Superior temporal gyrus (tissue), 1 donor: ENCODE measurements around the gene MICU1.

Experiments
- DNase-seq: peaks from one replicate; pipeline ENCODE4 v3.0.0-alpha.2; 2016; ENCODE audit errors: extremely low spot score

Gene MICU1

GRCh38 chr10:72630144-72630543 lies 4.3 kb upstream of the MICU1 start:
- no peak for DNase-seq

- DNase-seq = no peak
Measured at GRCh38 chr10:72626444-72626754, 520 bp upstream of the MICU1 start.

DNA sequence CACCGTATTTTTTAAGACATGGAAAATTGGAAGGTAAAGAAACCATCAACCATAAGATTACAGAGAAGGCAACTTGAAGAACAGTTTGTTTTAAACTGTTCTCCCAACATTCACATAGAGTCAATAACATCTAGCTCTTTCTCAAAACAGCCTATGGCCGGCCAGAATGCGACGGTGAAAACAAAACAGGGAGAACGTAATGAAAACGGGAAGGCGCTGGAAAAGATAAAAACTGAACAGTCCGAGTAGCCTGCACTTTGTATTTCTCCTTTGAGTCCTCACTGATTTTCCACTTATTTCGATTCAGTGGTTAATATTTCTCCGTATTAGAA lies 637 bp downstream of the MICU1 start:
- no peak for DNase-seq

DNA sequence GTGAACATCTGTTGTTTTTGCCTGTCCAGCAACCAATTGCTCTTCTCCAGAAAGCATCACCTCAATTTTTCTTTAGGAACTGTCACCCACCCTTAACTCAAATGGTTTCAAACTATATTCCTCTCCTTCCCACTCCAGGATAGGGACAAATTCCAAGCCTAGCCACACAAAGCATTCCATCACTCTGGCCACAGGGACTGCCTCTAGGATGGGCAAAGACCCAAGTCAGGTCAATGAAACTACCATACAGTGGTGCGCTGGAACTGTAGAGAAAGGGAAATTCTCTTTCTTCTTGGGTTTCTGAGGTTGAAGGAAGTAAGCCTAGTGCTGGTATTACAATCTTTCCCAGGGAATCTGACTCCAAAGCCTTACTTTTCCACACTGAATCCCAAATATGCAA lies 3.6 kb downstream of the MICU1 start:
- DNase-seq = no peak

- DNase-seq = peak; percentile 68
Measured at GRCh38 chr10:72616716-72617115, 9.2 kb downstream of the MICU1 start.

DNA sequence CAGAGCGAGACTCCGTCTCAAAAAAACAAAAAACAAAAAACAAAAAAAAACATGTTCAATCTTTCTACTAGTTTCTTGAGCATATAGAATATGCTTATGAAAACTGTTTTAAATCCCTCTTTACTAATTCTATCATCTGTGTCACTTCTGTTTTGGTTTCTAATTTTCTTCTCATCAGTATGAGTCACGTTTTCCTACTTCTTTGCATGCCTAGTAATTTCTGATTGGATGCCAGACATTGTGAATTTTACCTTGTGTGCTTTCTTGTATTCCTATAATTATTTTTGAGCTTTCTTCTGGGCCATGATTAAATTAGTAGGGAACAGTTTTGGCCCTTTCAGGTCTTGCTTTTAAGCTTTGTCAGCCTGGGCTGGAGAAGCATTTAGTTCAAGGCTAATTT lies 9.9 kb downstream of the MICU1 start:
- DNase-seq = peak; percentile 1

DNA sequence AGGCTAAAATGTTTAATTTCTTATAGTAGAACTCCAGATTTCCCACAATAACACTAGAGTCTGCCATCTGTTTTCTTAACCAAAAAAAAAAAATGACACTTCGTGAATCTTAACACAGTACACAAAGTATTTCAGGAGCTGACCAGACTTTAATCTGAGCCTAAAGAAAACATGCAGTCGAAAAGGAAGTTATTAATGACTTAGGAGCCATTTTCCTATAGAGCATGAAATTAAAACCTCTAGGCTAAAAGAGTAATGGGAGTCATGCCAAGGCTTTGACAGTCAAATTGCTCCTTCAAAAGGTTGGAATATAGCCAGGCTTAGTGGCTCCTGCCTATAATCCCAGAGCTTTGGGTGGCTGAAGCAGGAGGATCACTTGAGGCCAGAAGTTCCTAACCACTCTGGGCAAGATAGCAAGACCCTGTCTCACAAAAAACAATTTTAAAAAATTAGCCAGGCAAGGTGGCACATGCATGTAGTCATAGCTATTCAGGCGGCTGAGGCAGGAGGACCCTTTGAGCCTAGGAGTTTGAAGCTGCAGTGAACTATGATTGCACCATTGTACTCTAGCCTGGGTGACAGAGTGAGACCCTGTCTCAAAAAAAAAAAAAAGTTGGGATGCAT lies 13.6 kb downstream of the MICU1 start:
- no peak for DNase-seq

DNA sequence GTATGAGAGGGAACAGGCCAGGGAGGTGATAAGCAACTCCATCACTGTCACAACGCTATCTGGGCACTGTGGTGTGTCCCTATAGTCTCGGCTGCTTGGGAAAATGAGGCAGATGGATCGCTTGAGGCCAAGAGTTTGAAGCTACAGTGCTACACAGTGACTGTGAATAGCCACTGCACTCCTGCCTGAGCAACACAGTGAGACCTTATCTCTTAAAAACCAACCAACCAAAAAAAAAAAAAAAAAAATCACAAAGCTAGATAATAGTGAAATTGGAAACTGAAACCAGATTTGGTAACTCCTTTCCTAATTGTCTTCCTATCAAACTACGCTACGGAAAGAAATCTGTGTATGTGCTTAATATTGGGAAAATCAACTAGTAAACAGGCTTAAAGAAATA lies 14.1 kb downstream of the MICU1 start:
- DNase-seq = no peak

GRCh38 chr10:72610466-72610865 lies 15.4 kb downstream of the MICU1 start:
- DNase-seq = no peak

DNA sequence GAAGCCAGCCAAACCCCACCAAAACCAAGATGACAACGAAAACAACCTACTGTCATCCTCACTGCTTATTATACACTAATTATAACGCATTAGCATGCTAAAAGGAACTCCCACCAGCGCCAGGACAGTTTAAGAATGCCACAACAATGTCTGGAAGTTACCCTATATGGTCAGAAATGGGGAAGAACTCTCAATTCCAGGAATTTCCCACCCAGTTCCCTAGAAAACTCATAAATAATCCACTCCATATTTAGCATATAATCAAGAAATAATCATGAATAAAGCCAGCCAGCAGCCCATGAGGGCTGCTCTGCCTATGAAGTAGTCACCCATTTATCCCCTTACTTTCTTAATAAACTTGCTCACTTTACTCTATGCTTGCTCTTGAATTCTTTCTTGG lies 20.8 kb downstream of the MICU1 start:
- no peak for DNase-seq

- DNase-seq = no peak
Measured at GRCh38 chr10:72601144-72601543, 24.7 kb downstream of the MICU1 start.

- no peak for DNase-seq
Measured at GRCh38 chr10:72598769-72599701, 26.8 kb downstream of the MICU1 start.

GRCh38 chr10:72597897-72598296 lies 28.0 kb downstream of the MICU1 start:
- DNase-seq = no peak

DNA sequence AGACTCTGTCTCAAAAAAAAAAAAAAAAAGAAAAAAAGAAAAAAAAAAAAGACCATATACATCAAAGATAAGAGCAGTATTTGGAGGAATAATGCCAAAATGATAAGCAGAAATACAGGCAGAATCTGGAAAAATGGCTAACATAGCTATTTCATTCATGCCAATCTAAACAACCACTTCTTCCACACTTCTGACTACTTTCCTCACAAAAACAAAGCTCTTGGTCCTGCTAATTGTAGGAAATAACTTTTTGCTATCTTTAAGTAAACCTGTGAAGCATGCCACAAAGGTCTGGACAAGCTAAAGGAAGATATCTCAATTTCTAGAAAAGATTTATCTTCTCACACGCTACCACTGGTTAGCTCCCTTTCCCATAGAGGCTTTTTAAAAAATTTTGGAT lies 30.4 kb downstream of the MICU1 start:
- DNase-seq = no peak

GRCh38 chr10:72593963-72594362 lies 31.9 kb downstream of the MICU1 start:
- DNase-seq = no peak

DNA sequence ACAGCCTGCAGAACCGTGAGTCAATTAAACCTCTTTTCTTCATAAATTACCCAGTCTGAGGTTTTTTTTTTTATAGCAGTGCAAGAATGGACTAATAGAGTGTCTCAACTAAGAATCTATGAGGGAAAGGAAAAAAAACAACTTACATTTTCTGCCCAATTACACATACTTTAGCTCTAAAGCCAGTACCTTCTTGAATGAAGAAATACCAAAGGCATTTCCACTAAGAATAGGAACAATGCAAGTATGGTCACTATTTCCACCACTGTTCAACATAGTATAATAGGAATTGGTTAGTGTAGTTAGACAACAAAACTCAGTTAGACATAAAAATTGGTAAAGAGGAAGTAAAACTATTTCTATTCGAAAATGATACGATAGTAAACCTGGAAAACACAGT lies 37.6 kb downstream of the MICU1 start:
- DNase-seq = no peak

- DNase-seq = no peak
Measured at GRCh38 chr10:72587568-72587967, 38.3 kb downstream of the MICU1 start.

DNA sequence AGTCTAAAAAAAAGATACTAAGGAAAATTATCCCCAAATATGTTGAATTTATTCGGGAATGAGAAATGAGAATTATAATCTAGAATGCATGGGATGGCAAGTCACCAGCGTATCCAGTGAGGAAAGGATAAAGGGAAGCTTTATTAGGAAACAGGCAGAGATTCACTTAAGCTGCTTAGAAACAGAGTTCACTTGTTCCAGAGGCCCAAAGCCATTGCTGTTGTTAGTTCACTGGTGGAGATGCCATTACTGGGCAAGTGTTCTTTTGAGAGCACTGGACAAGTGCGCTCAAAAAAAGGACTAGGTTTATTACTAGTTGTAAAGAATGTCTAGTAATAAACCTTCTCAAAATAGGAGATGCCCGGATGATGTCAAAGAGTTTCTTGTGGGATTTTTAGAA lies 51.2 kb downstream of the MICU1 start:
- DNase-seq = peak; percentile 53

GRCh38 chr10:72573079-72573478 lies 52.8 kb downstream of the MICU1 start:
- DNase-seq = no peak

DNA sequence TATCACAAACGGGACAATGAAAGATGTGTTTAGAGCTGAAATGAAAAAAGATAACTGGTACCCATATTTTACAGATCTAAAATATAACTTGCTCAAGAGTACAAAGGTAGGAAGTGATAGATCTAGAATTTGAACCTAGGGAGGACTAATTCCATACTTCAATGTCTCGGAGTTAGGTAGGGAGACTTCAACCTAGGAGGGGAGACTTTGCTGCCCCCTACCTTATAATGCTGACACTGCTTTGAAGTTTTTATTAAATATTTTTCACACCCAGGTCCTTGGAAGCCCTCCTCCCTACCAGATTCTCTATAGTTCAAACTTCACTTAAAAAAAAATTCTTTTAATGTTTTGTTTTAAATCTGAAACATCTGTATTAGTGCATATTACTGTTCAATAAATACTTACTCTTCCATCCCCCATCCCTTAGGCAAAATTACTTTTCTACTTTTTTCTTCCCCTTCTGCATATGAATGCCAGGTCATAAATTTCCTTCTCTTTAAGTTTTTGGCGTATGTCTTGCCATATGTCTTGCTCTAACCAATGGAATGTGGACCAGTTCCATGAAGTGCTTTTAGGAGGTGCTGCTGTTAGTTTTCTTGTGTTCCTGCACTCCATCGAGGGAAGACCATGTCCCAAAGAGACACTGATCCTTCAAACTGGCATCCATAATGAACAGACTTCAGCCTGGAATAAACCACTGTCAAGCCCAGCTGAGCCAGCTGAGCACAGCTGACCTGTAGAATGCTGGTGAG lies 57.8 kb downstream of the MICU1 start:
- peak; percentile 53 for DNase-seq

DNA sequence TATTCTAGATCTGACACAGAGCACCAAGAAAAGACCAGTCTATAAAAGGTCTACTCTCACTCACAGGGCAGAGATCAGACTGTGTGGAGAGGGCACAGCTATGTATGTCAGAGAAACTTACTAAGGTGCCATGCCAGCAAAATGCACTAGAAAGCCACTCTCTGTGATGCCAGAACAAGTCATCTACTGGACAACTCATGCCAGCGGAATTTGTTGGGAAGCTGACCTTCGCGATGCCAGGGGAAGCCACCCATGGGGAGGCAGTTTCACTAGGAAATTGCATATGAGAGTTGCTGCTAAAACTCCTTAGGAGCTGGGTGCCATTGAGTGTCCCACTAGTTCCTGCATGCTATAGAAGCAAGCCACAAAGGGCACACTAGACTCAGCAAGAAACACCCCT lies 58.5 kb downstream of the MICU1 start:
- DNase-seq = no peak

- no peak for DNase-seq
Measured at GRCh38 chr10:72564596-72564995, 61.3 kb downstream of the MICU1 start.
